ENCODE results near the gene COG8.

Gene COG8

GRCh38 chr16:69327585-69328310, 11.6 kb downstream of the COG8 start:
- TF ChIP-seq REST (IDR thresholded peaks at IDR 0.05; ENCODE audit: insufficient read depth in 1 of 2, low read depth in 2 of 2, low read length in 2 of 2) (no peak), POLR2AphosphoS5 (IDR thresholded peaks at IDR 0.05; ENCODE audit: low read depth, low read length) (0 out of 2 replicates have a peak, but pooled peaks have one; percentile 29)

GRCh38 chr16:69326172-69326873, 13.0 kb downstream of the COG8 start:
- no peak for TF ChIP-seq FOXP2 (optimal IDR thresholded peaks at IDR 0.05; ENCODE audit: borderline replicate concordance, extremely low read depth, extremely low read length, insufficient read depth)
- TF ChIP-seq POLR2AphosphoS5 (IDR thresholded peaks at IDR 0.05; ENCODE audit: low read depth, low read length), result no peak
- no peak for TF ChIP-seq TAF1 (IDR thresholded peaks at IDR 0.05; ENCODE audit: borderline replicate concordance, insufficient read depth, low read length)
- no peak for TF ChIP-seq REST (IDR thresholded peaks at IDR 0.05; ENCODE audit: insufficient read depth in 1 of 2, low read depth in 2 of 2, low read length in 2 of 2)
- no peak for TF ChIP-seq SIN3A (IDR thresholded peaks at IDR 0.05; ENCODE audit: borderline replicate concordance, insufficient read depth, low read length)

- TF ChIP-seq POLR2AphosphoS5 (IDR thresholded peaks at IDR 0.05; ENCODE audit: low read depth, low read length) (no peak), FOXP2 (optimal IDR thresholded peaks at IDR 0.05; ENCODE audit: borderline replicate concordance, extremely low read depth, extremely low read length, insufficient read depth) (no peak)
Observed at GRCh38 chr16:69325784-69326171, 13.6 kb downstream of the COG8 start.

GRCh38 chr16:69324585-69325253, 14.6 kb downstream of the COG8 start:
- TF ChIP-seq TAF1 (IDR thresholded peaks at IDR 0.05; ENCODE audit: borderline replicate concordance, insufficient read depth, low read length) (no peak), POLR2AphosphoS5 (IDR thresholded peaks at IDR 0.05; ENCODE audit: low read depth, low read length) (no peak), SIN3A (IDR thresholded peaks at IDR 0.05; ENCODE audit: borderline replicate concordance, insufficient read depth, low read length) (no peak), FOXP2 (optimal IDR thresholded peaks at IDR 0.05; ENCODE audit: borderline replicate concordance, extremely low read depth, extremely low read length, insufficient read depth) (no peak), REST (IDR thresholded peaks at IDR 0.05; ENCODE audit: insufficient read depth in 1 of 2, low read depth in 2 of 2, low read length in 2 of 2) (no peak)

GRCh38 chr16:69324013-69324531, 15.3 kb downstream of the COG8 start:
- TF ChIP-seq POLR2AphosphoS5 (IDR thresholded peaks at IDR 0.05; ENCODE audit: low read depth, low read length), result 0 out of 2 replicates have a peak, but pooled peaks have one; percentile 18
- TF ChIP-seq SIN3A (IDR thresholded peaks at IDR 0.05; ENCODE audit: borderline replicate concordance, insufficient read depth, low read length), result no peak

- TF ChIP-seq TAF1 (IDR thresholded peaks at IDR 0.05; ENCODE audit: borderline replicate concordance, insufficient read depth, low read length) (no peak), SIN3A (IDR thresholded peaks at IDR 0.05; ENCODE audit: borderline replicate concordance, insufficient read depth, low read length) (no peak), FOXP2 (optimal IDR thresholded peaks at IDR 0.05; ENCODE audit: borderline replicate concordance, extremely low read depth, extremely low read length, insufficient read depth) (no peak), REST (IDR thresholded peaks at IDR 0.05; ENCODE audit: insufficient read depth in 1 of 2, low read depth in 2 of 2, low read length in 2 of 2) (no peak), POLR2AphosphoS5 (IDR thresholded peaks at IDR 0.05; ENCODE audit: low read depth, low read length) (no peak; the same call in 1 of the 2 replicates)
Observed at GRCh38 chr16:69323415-69323814, 15.9 kb downstream of the COG8 start.
